Astrocyte of the hippocampus (primary cell): Measurements from ENCODE around the gene TAS2R16.
"Not testable (repeated sequence)": the region's sequence is repeated elsewhere in the genome, so short reads cannot be mapped to it uniquely, and the experiment has no call there.

Experiments
- DNase-seq: peaks from one replicate; pipeline ENCODE4 v3.0.0; 2011; ENCODE audit warnings: low read depth, low spot score

The TAS2R16 gene

GRCh38 chr7:122972056-122972455 lies 23.4 kb downstream of the TAS2R16 start:
- DNase-seq = no peak

- no peak for DNase-seq
Measured at GRCh38 chr7:122970740-122971725, 24.5 kb downstream of the TAS2R16 start.

DNA sequence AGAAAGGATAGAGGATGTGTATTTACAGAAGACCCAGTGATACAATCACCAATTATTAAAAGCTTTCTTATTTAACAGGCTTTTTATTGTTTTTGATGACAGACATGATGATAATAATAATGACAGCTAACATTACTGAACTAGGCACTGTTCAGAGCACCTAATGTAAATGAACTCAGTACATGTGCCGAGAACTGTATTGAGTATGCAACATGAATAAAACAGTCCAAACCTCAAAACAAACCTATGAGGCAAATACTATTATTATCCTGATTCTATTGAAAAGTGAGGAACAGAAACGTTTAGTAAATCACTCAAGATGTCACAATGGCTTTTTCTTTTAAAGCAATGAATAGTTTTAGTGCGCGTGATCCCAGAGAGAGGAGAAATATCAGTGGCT lies 27.1 kb downstream of the TAS2R16 start:
- no peak for DNase-seq

GRCh38 chr7:122965306-122965705 lies 30.2 kb downstream of the TAS2R16 start:
- no peak for DNase-seq

DNA sequence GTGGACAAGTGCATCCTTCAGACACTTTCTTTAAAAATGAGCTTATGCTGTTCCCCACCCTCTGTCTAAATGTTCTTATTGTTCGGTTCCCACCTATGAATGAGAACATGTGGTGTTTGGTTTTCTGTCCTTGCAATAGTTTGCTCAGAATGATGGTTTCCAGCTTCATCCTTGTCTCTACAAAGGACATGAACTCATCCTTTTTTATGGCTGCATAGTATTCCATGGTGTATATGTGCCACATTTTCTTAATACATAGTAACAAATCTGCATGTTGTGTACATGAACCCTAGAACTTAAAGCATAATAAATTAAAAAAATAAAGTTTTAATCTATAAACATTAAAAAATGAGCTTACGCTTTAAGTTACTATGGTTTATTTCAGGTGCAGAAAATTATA lies 41.8 kb downstream of the TAS2R16 start:
- DNase-seq = not testable (repeated sequence)

- no peak for DNase-seq
Measured at GRCh38 chr7:122951006-122951405, 44.5 kb downstream of the TAS2R16 start.

GRCh38 chr7:122949186-122949585 lies 46.3 kb downstream of the TAS2R16 start:
- DNase-seq = peak; percentile 39
